SK-N-SH (cell line): ENCODE results near the gene VRTN. TPM values are rescaled to one million over a fixed set of nuclear protein-coding genes. Genes with fewer than 3 reads are reported as not detected.

Experiments
- CTCF ChIA-PET: fragments of 300-600, 350-600 bp; formaldehyde crosslinking; extraction: SDS; loops from one replicate; lab custom pipeline; 2021; lab: Yijun Ruan, JAX
- POLR2A ChIA-PET: fragments of 350-600 bp; sonication (Branson Sonifier 250); formaldehyde crosslinking; extraction: SDS; loops from one replicate; lab custom pipeline; 2020; ENCODE audit warnings: antibody characterized with exemption, inconsistent platforms; lab: Yijun Ruan, JAX
- DNase-seq: peaks from one replicate; pipeline ENCODE4 v3.0.0; 2012
- H2AFZ ChIP-seq: fragments of 200-600 bp; sonication (generic); 2 replicates; pipeline ENCODE4 v1.8.1; 2016; ENCODE audit warnings: antibody characterized with exemption, mild to moderate bottlenecking, low read depth
- H3F3A ChIP-seq: fragments of 200-600 bp; sonication (generic); replicated peaks from 2 replicates; pipeline ENCODE3; 2016; ENCODE audit warnings: antibody characterized with exemption, mild to moderate bottlenecking; ENCODE audit not compliant: insufficient read depth
- H3K27ac ChIP-seq, 2 experiments: fragments of 200-500 bp in 1 of 2; fragments of 200-600 bp in 1 of 2; sonication (Bioruptor generic) in 1 of 2; sonication (generic), shearing (Covaris generic) in 1 of 2; 2 replicates each; pipeline versions ENCODE4 v1.5.1 to v1.6.1; 2014 to 2016; ENCODE audit warnings: low read depth in 2 of 2, inconsistent platforms in 1 of 2, low read length in 1 of 2, mild to moderate bottlenecking in 1 of 2, mixed read lengths in 1 of 2
- H3K27me3 ChIP-seq: fragments of 200-600 bp; sonication (generic), shearing (Covaris generic); 2 replicates; pipeline ENCODE4 v1.6.1; 2016; ENCODE audit warnings: mixed run types; ENCODE audit not compliant: insufficient read depth
- H3K36me3 ChIP-seq, 2 experiments: fragments of 200-500 bp in 1 of 2; fragments of 200-600 bp in 1 of 2; sonication (Bioruptor generic) in 1 of 2; sonication (generic) in 1 of 2; replicated peaks in 1 of 2; 2 replicates each; pipeline versions ENCODE3 to v1.5.1; 2014 to 2016; ENCODE audit warnings: low read length in 1 of 2, mild to moderate bottlenecking in 1 of 2; ENCODE audit not compliant: insufficient read depth in 2 of 2, control insufficient read depth in 1 of 2
- H3K4me1 ChIP-seq, 2 experiments: fragments of 200-500 bp in 1 of 2; fragments of 200-600 bp in 1 of 2; sonication (Bioruptor generic) in 1 of 2; sonication (generic), shearing (Covaris generic) in 1 of 2; 2 replicates each; pipeline versions ENCODE4 v1.5.1 to v1.6.1; 2014 to 2016; ENCODE audit warnings: low read depth in 1 of 2, low read length in 1 of 2, mixed run types in 1 of 2; ENCODE audit not compliant: insufficient read depth in 2 of 2, control insufficient read depth in 1 of 2
- H3K4me2 ChIP-seq: fragments of 200-600 bp; sonication (generic), shearing (Covaris generic); 2 replicates; pipeline ENCODE4 v1.6.1; 2017; ENCODE audit warnings: mixed run types
- H3K4me3 ChIP-seq, 2 experiments: fragments of 200-500 bp in 1 of 2; fragments of 200-600 bp in 1 of 2; sonication (Bioruptor generic) in 1 of 2; sonication (generic), shearing (Covaris generic) in 1 of 2; 2 replicates each; pipeline versions ENCODE4 v1.5.1 to v1.8.1; 2014 to 2016; ENCODE audit warnings: low read depth in 2 of 2, inconsistent platforms in 1 of 2, low read length in 1 of 2, mild to moderate bottlenecking in 1 of 2, mixed read lengths in 1 of 2, moderate library complexity in 1 of 2
- H3K79me2 ChIP-seq: fragments of 200-600 bp; sonication (generic); 2 replicates; pipeline ENCODE4 v1.8.1; 2017; ENCODE audit warnings: mild to moderate bottlenecking; ENCODE audit not compliant: insufficient read depth
- H3K9ac ChIP-seq: fragments of 200-600 bp; sonication (generic); 2 replicates; pipeline ENCODE4 v1.6.1; 2017; ENCODE audit warnings: mixed run types
- H3K9me2 ChIP-seq: fragments of 200-600 bp; sonication (generic); 2 replicates; pipeline ENCODE4 v1.6.1; 2017; ENCODE audit warnings: mixed run types
- H3K9me3 ChIP-seq: fragments of 200-600 bp; sonication (generic); 2 replicates; pipeline ENCODE4 v1.6.1; 2017; ENCODE audit warnings: mixed run types, mild to moderate bottlenecking, moderate library complexity
- H4K20me1 ChIP-seq: fragments of 200-600 bp; sonication (generic); 2 replicates; pipeline ENCODE4 v1.6.1; 2017; ENCODE audit warnings: mild to moderate bottlenecking, mixed run types; ENCODE audit not compliant: insufficient read depth
- CHD2 ChIP-seq: fragments of 150-350 bp; IDR thresholded peaks from 2 replicates; pipeline ENCODE4 v1.6.1; 2018; ENCODE audit warnings: low read length; ENCODE audit not compliant: partially characterized antibody
- FOXM1 ChIP-seq: IDR thresholded peaks from 2 replicates; pipeline ENCODE4 v1.4.0; 2012; ENCODE audit warnings: low read depth, mild to moderate bottlenecking
- GATA2 ChIP-seq: sonication (generic); formaldehyde crosslinking; IDR thresholded peaks from 2 replicates; pipeline ENCODE4 v1.5.0; 2020; ENCODE audit warnings: mild to moderate bottlenecking, missing genetic modification reagents
- MAX ChIP-seq: IDR thresholded peaks from 2 replicates; pipeline ENCODE4 v1.4.0; 2012; ENCODE audit warnings: low read depth
- MEF2A ChIP-seq: IDR thresholded peaks from 2 replicates; pipeline ENCODE4 v1.4.0; 2012; ENCODE audit warnings: low read depth, borderline replicate concordance
- RCOR1 ChIP-seq: fragments of 150-350 bp; IDR thresholded peaks from 2 replicates; pipeline ENCODE4 v1.6.1; 2017; ENCODE audit warnings: antibody characterized with exemption, low read length
- REST ChIP-seq: IDR thresholded peaks from 2 replicates; pipeline ENCODE4 v1.6.1; 2012; ENCODE audit warnings: mild to moderate bottlenecking, low read depth, low read length, moderate library complexity
- RFX5 ChIP-seq: IDR thresholded peaks from 2 replicates; pipeline ENCODE4 v1.6.1; 2012; ENCODE audit warnings: mild to moderate bottlenecking, improper control_type of control experiment, low read length
- TEAD4 ChIP-seq: IDR thresholded peaks from 2 replicates; pipeline ENCODE4 v1.4.0; 2012; ENCODE audit warnings: mild to moderate bottlenecking, borderline replicate concordance; ENCODE audit not compliant: insufficient read depth
- USF2 ChIP-seq: fragments of 150-350 bp; IDR thresholded peaks from 2 replicates; pipeline ENCODE4 v1.6.1; 2017; ENCODE audit warnings: antibody characterized with exemption, low read length, low read depth, borderline replicate concordance
- WGBS: methylation state at CpG from one replicate; pipeline ENCODE4 v1.1.6; 2017; ENCODE audit warnings: low lambda C conversion rate; 5-methylcytosine and 5-hydroxymethylcytosine counted together
- polyA plus RNA-seq, 3 experiments: library from polyadenylated mRNA; depleted of rRNA; stranded (reverse); fragments of >200 nt; gene quantifications; 2 replicates each; pipeline ENCODE4 v1.2.3, GENCODE V29; 2012
- TF ChIP-seq, protein P1 (sequence below): IDR thresholded peaks from 2 replicates; pipeline ENCODE4 v1.4.0; 2012; ENCODE audit warnings: low read depth, borderline replicate concordance

VRTN gene
- polyA plus RNA-seq, 1 of the 3 experiments (the other 2 are of a cell fraction): not detected

DNA sequence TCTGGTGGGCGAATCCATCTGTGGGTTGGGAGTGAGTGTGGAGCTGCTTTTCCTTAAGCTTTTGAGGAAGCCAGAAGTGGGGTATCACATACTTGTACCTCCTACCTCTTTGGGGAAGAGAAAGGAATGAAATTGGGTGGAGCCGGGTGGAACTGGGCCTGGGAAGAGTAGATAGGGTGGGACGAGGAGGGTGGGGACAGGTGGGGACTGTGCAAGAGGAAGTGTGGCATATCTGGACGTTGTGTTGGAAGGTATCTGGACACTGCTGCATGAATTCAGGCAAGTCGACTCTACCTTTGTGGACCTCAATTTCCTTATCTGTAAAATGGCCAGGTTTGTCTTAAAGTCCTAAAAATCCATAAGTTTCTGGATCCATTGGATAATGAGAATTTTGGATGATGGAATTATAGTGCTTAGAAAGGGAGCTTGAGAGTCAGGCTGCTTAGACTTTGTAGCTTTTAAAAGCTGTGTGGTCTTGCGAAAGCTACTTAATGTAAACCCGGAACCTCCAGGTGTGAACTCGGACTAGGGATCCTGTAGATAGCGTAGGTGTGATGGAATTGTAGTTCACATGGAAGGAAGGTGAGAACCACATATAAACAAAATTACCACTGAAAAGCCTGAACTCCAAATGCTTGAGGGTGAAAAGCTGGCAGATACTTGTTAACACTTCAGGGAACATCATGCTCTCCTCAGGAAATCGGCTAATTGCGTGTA is 2.1 kb downstream of the VRTN start:
- ChIA-PET POLR2A (no interaction called here), CTCF (interaction anchor here (0.9 to 3.3 kb wide), 5 partner anchors 10 to 176 kb away, joined by 3 to 16 read pairs (median 3); no protein-coding TSS in a partner anchor)
- TF ChIP-seq RFX5: no peak
- Histone ChIP-seq H3K4me3 (no peak overlapping the region), H3K9me3 (no peaks in the 10 kb centered on the region), H3K4me1 (no peaks in the 10 kb centered on the region), H3K27me3 (peaks cover 20% of the 10 kb centered on the region; the same call in 1 of the 2 replicates), H3K27ac (no peak overlapping the region), H3K9me2 (no peaks in the 10 kb centered on the region), H3K36me3 (no peaks in the 10 kb centered on the region), H4K20me1 (no peaks in the 10 kb centered on the region), H3K4me2 (no peak overlapping the region), H2AFZ (no peak overlapping the region), H3K79me2 (no peaks in the 10 kb centered on the region), H3F3A (no peaks in the 10 kb centered on the region), H3K9ac (no peak overlapping the region)
- no peak for DNase-seq
- 52% methylated on average over 11 of the region's 11 CpGs for WGBS

DNA sequence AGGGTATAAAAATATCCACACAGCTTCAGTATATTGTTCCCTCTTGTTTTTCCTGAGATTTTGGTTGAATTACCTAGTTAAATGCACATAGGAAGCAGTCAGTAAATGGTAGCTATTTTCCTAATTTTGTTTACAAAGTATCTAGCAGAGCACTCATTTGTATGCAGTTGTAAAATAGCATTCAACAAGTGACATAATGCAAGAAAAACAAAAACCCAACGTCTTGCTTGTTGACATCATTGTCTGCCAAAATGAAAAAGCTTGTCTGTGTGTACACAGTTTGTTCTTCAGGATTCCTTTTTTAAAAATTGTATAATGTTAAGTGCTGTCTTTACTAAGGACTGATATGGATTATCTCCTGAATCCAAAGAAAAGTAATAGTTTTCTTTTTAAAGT is 2.7 kb downstream of the VRTN start:
- no peak overlapping the region for H3K4me2 ChIP-seq
- H3K4me1 ChIP-seq: no peaks in the 10 kb centered on the region
- TF ChIP-seq USF2: no peak
- TF ChIP-seq TEAD4: no peak
- no peak for TF ChIP-seq FOXM1
- no peak for TF ChIP-seq RCOR1
- no peak for TF ChIP-seq REST
- TF ChIP-seq MEF2A: no peak
- no peak for TF ChIP-seq GATA2 (CRISPR knock-in tag)
- TF ChIP-seq, protein P1, sequence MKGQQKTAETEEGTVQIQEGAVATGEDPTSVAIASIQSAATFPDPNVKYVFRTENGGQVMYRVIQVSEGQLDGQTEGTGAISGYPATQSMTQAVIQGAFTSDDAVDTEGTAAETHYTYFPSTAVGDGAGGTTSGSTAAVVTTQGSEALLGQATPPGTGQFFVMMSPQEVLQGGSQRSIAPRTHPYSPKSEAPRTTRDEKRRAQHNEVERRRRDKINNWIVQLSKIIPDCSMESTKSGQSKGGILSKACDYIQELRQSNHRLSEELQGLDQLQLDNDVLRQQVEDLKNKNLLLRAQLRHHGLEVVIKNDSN: no peak
- TF ChIP-seq CHD2: no peak
- no peak for TF ChIP-seq MAX
- TF ChIP-seq, all 33 proteins: peak for 0
- Histone ChIP-seq H3K27me3 (peaks cover 20% of the 10 kb centered on the region; the same call in 1 of the 2 replicates), H3K9me2 (no peaks in the 10 kb centered on the region), H3K4me3 (no peak overlapping the region), H3K9ac (no peak overlapping the region), H3K36me3 (no peaks in the 10 kb centered on the region), H3K79me2 (no peaks in the 10 kb centered on the region), H2AFZ (no peak overlapping the region), H3K9me3 (no peaks in the 10 kb centered on the region), H3K27ac (no peak overlapping the region), H3F3A (no peaks in the 10 kb centered on the region), H4K20me1 (no peaks in the 10 kb centered on the region)
- CTCF ChIA-PET: interaction anchor here (0.7 to 3.3 kb wide), 7 partner anchors 11 to 258 kb away, joined by 3 to 16 read pairs (median 3); no protein-coding TSS in a partner anchor
- DNase-seq: no peak
- 0% methylated on average over 1 of the region's 1 CpG for WGBS
- POLR2A ChIA-PET: no interaction called here
